HepG2 (cell line): ENCODE results near the gene PXMP4. TPM values are rescaled to one million over a fixed set of nuclear protein-coding genes. Genes with fewer than 3 reads are reported as not detected.
A peak's percentile ranks its signal among the peaks of the same experiment; 100 is the strongest.

Experiments
- AHR ChIP-seq: IDR thresholded peaks from 2 replicates; pipeline ENCODE4 v1.6.1; 2018; ENCODE audit warnings: missing genetic modification reagents, missing compliant biosample characterization
- ARNT ChIP-seq: fragments of 450-650 bp; IDR thresholded peaks from 2 replicates; pipeline ENCODE4 v1.6.1; 2017
- DDIT3 ChIP-seq: sonication (generic); formaldehyde crosslinking; IDR thresholded peaks from 2 replicates; pipeline ENCODE4 v1.4.0; 2020; ENCODE audit warnings: mild to moderate bottlenecking, missing genetic modification reagents
- DMAP1 ChIP-seq: IDR thresholded peaks from 2 replicates; pipeline ENCODE4 v1.6.1; 2016
- GTF2F1 ChIP-seq: fragments of 150-350 bp; IDR thresholded peaks from 2 replicates; pipeline ENCODE4 v1.6.1; 2014; ENCODE audit warnings: low read length
- HMGXB4 ChIP-seq, 2 experiments: sonication (generic) in 1 of 2; formaldehyde crosslinking in 1 of 2; IDR thresholded peaks; 2 replicates each; pipeline versions ENCODE4 v1.4.0 to v1.6.1; 2018 to 2020; ENCODE audit warnings: missing genetic modification reagents in 2 of 2, borderline replicate concordance in 1 of 2, low read depth in 1 of 2, mild to moderate bottlenecking in 1 of 2, missing biosample characterization in 1 of 2
- KDM4B ChIP-seq: sonication (generic); formaldehyde crosslinking; IDR thresholded peaks from 2 replicates; pipeline ENCODE4 v1.4.0; 2020; ENCODE audit warnings: missing genetic modification reagents
- KLF12 ChIP-seq: sonication (generic); formaldehyde crosslinking; IDR thresholded peaks from 2 replicates; pipeline ENCODE4 v1.4.0; 2020; ENCODE audit warnings: missing genetic modification reagents, borderline replicate concordance
- MED13 ChIP-seq: sonication (generic); formaldehyde crosslinking; IDR thresholded peaks from 2 replicates; pipeline ENCODE4 v1.5.0; 2020; ENCODE audit warnings: missing genetic modification reagents
- PAXIP1 ChIP-seq: sonication (generic); formaldehyde crosslinking; conservative IDR thresholded peaks from 2 replicates; pipeline ENCODE4 v1.4.0; 2020; ENCODE audit warnings: mild to moderate bottlenecking, missing genetic modification reagents, moderate library complexity
- PITX1 ChIP-seq: sonication (generic); formaldehyde crosslinking; IDR thresholded peaks from 2 replicates; pipeline ENCODE4 v1.5.1; 2020; ENCODE audit warnings: mild to moderate bottlenecking, missing genetic modification reagents
- REL ChIP-seq: sonication (generic); formaldehyde crosslinking; conservative IDR thresholded peaks from 2 replicates; pipeline ENCODE4 v1.8.0; 2022; ENCODE audit warnings: mild to moderate bottlenecking, missing genetic modification reagents, moderate library complexity
- TEAD2 ChIP-seq: sonication (generic); formaldehyde crosslinking; IDR thresholded peaks from 2 replicates; pipeline ENCODE4 v1.9.0; 2021; ENCODE audit warnings: missing genetic modification reagents
- TSC22D2 ChIP-seq: sonication (generic); formaldehyde crosslinking; IDR thresholded peaks from 2 replicates; pipeline ENCODE4 v1.5.1; 2020; ENCODE audit warnings: missing genetic modification reagents, mild to moderate bottlenecking, borderline replicate concordance
- U2AF2 ChIP-seq: fragments of 200-400 bp; formaldehyde crosslinking; IDR thresholded peaks from 2 replicates; pipeline ENCODE4 v1.6.1; 2017; ENCODE audit warnings: low read depth, mild to moderate bottlenecking, low read length
- ZFP41 ChIP-seq: sonication (generic); formaldehyde crosslinking; IDR thresholded peaks from 2 replicates; pipeline ENCODE4 v1.4.0; 2020; ENCODE audit warnings: mild to moderate bottlenecking, missing genetic modification reagents, borderline replicate concordance
- ZMYM4 ChIP-seq: sonication (generic); formaldehyde crosslinking; IDR thresholded peaks from 2 replicates; pipeline ENCODE4 v1.8.1; 2023; ENCODE audit warnings: mild to moderate bottlenecking, missing genetic modification reagents
- ZNF33B ChIP-seq: sonication (generic); formaldehyde crosslinking; IDR thresholded peaks from 2 replicates; pipeline ENCODE4 v1.5.1; 2020; ENCODE audit warnings: mild to moderate bottlenecking, missing genetic modification reagents
- ZNF609 ChIP-seq: sonication (generic); formaldehyde crosslinking; IDR thresholded peaks from 2 replicates; pipeline ENCODE4 v1.4.0; 2020; ENCODE audit warnings: mild to moderate bottlenecking, missing genetic modification reagents, borderline replicate concordance
- ZNF775 ChIP-seq: sonication (generic); formaldehyde crosslinking; IDR thresholded peaks from 2 replicates; pipeline ENCODE4 v1.4.0; 2020; ENCODE audit warnings: missing genetic modification reagents, mild to moderate bottlenecking, moderate library complexity, borderline replicate concordance
- ZSCAN25 ChIP-seq: sonication (generic); formaldehyde crosslinking; IDR thresholded peaks from 2 replicates; pipeline ENCODE4 v1.8.0; 2022; ENCODE audit warnings: mild to moderate bottlenecking, missing genetic modification reagents
- polyA plus RNA-seq, 8 experiments: library from polyadenylated mRNA; depleted of rRNA in 3 of 8; stranded (reverse) in 7 of 8; unstranded in 1 of 8; fragments of >200 nt; fragmentation: Illumina TruSeq in 4 of 8; extraction: Trizol in 4 of 8; gene quantifications; 2 replicates each; pipeline versions ENCODE4 v1.2.1 to v1.2.3, GENCODE V29; 2011 to 2016; ENCODE audit warnings: low read depth in 4 of 8, missing spikeins in 1 of 8, mixed read lengths in 1 of 8; ENCODE audit not compliant: insufficient read depth in 1 of 8
- total RNA-seq, 5 experiments: library from RNA; depleted of rRNA; stranded (reverse); fragments of >200 nt; fragmentation: Illumina TruSeq; extraction: Trizol; gene quantifications; 2 replicates each; pipeline ENCODE4 v1.2.3, GENCODE V29; 2016; ENCODE audit warnings: low read depth in 1 of 5

The PXMP4 gene
- total and polyA plus RNA-seq, 2 of the 13 experiments (the other 11 are each of a cell fraction or from before 2014, with no cell fraction given): not detected

GRCh38 chr20:33731693-33732165 lies 11.6 kb upstream of the PXMP4 start, which contains the start of gene ZNF341 (continued):
- TF ChIP-seq ZNF609 (CRISPR knock-in tag) (peak; percentile 68; the same call in 1 of the 2 replicates), KLF12 (CRISPR knock-in tag) (no peak), PITX1 (CRISPR knock-in tag) (peak; percentile 46), HMGXB4 (CRISPR knock-in tag; IDR thresholded peaks at IDR 0.05; ENCODE audit: borderline replicate concordance in 1 of 2, low read depth in 1 of 2) (peak; percentile 81 to 87; a peak in 3 of 4 replicates), ZMYM4 (CRISPR knock-in tag) (no peak; the same call in 1 of the 2 replicates), DMAP1 (CRISPR knock-in tag) (no peak; the same call in 1 of the 2 replicates), ZNF33B (no peak; the same call in 1 of the 2 replicates), PAXIP1 (CRISPR knock-in tag) (no peak), GTF2F1 (no peak), REL (CRISPR knock-in tag) (no peak; the same call in 1 of the 2 replicates), ARNT (no peak), AHR (CRISPR knock-in tag) (no peak; the same call in 1 of the 2 replicates), ZSCAN25 (CRISPR knock-in tag) (peak; percentile 54; the same call in 1 of the 2 replicates), ZFP41 (CRISPR knock-in tag) (no peak), TSC22D2 (CRISPR knock-in tag) (peak; percentile 57; the same call in 1 of the 2 replicates), TEAD2 (CRISPR knock-in tag) (peak; percentile 80; the same call in 1 of the 2 replicates), ZNF775 (CRISPR knock-in tag) (no peak), U2AF2 (no peak), KDM4B (0 out of 2 replicates have a peak, but pooled peaks have one; percentile 13), MED13 (CRISPR knock-in tag) (peak; percentile 19; the same call in 1 of the 2 replicates), DDIT3 (no peak)
